H1 (cell line): ENCODE data around the gene FAR1. TPM values are rescaled to one million over a fixed set of nuclear protein-coding genes. Genes with fewer than 3 reads are reported as not detected.
"Not testable (repeated sequence)": the region's sequence is repeated elsewhere in the genome, so short reads cannot be mapped to it uniquely, and the experiment has no call there.

ENCODE experiments used
- CTCF ChIA-PET: fragments of 300-600 bp; sonication (Branson Sonifier 250); formaldehyde crosslinking; loops from one replicate; lab custom pipeline; 2021; ENCODE audit not compliant: partially characterized antibody; lab: Charles Lee
- POLR2A ChIA-PET: fragments of 300-600 bp; sonication (Branson Sonifier 250); formaldehyde crosslinking; loops from one replicate; lab custom pipeline; 2021; ENCODE audit warnings: inconsistent platforms; ENCODE audit not compliant: partially characterized antibody; lab: Charles Lee
- DNase-seq, 2 experiments: peaks; one replicate each; pipeline versions ENCODE4 v3.0.0 to v3.0.0-alpha.2; 2010 to 2022; ENCODE audit warnings: low spot score in 2 of 2, low read depth in 1 of 2, mixed read lengths in 1 of 2
- FAIRE-seq: peaks from 2 replicates; lab custom pipeline; 2011; peaks lifted over from hg19 to GRCh38; lab: Jason Lieb, UNC
- H2AFZ ChIP-seq: 2 replicates; pipeline ENCODE4 v1.8.1; 2012; ENCODE audit warnings: low read length, inconsistent platforms
- H2AK5ac ChIP-seq: 2 replicates; pipeline ENCODE4 v1.6.1; 2013; ENCODE audit warnings: low read depth, low read length
- H2BK120ac ChIP-seq: replicated peaks from 2 replicates; pipeline ENCODE3; 2013; ENCODE audit warnings: low read depth, low read length, inconsistent platforms
- H2BK12ac ChIP-seq: 2 replicates; pipeline ENCODE4 v1.6.1; 2013; ENCODE audit warnings: low read depth, low read length
- H2BK15ac ChIP-seq: 2 replicates; pipeline ENCODE4 v1.6.1; 2013; ENCODE audit warnings: low read length
- H2BK20ac ChIP-seq: 2 replicates; pipeline ENCODE4 v1.6.1; 2013; ENCODE audit warnings: low read length
- H2BK5ac ChIP-seq: 2 replicates; pipeline ENCODE4 v1.6.1; 2013; ENCODE audit warnings: low read depth, low read length
- H3K14ac ChIP-seq: 2 replicates; pipeline ENCODE4 v1.6.1; 2013; ENCODE audit warnings: inconsistent platforms; ENCODE audit not compliant: insufficient read length
- H3K18ac ChIP-seq: 2 replicates; pipeline ENCODE4 v1.6.1; 2013; ENCODE audit warnings: low read length; ENCODE audit errors: extremely low read depth
- H3K23ac ChIP-seq: 2 replicates; pipeline ENCODE4 v1.6.1; 2013; ENCODE audit warnings: inconsistent platforms; ENCODE audit not compliant: insufficient read length
- H3K23me2 ChIP-seq: 2 replicates; pipeline ENCODE4 v1.6.1; 2013; ENCODE audit warnings: low read depth, low read length
- H3K27ac ChIP-seq: 2 replicates; pipeline ENCODE4 v1.6.1; 2011; ENCODE audit warnings: low read depth, low read length, inconsistent platforms
- H3K27me3 ChIP-seq, 4 experiments: replicated peaks in 1 of 4; 1 replicate in 1 of 4; 2 replicates in 3 of 4; pipeline versions ENCODE4 v1.6.1 to v1.8.1; 2011 to 2013; ENCODE audit warnings: low read length in 3 of 4, mild to moderate bottlenecking in 3 of 4, inconsistent platforms in 2 of 4, mixed read lengths in 2 of 4, moderate library complexity in 1 of 4; ENCODE audit not compliant: control insufficient read depth in 3 of 4, insufficient read depth in 3 of 4; ENCODE audit errors: extremely low read depth in 1 of 4
- H3K36me3 ChIP-seq, 4 experiments: 2 replicates each; pipeline versions ENCODE4 v1.6.1 to v1.8.1; 2011 to 2013; ENCODE audit warnings: mild to moderate bottlenecking in 4 of 4, low read length in 3 of 4, moderate library complexity in 2 of 4, control low read depth in 1 of 4, inconsistent platforms in 1 of 4; ENCODE audit not compliant: insufficient read depth in 4 of 4, control insufficient read depth in 2 of 4
- H3K4ac ChIP-seq: replicated peaks from 2 replicates; pipeline ENCODE3; 2013; ENCODE audit warnings: low read length, low read depth, mixed read lengths, inconsistent platforms; ENCODE audit not compliant: insufficient read length
- H3K4me1 ChIP-seq, 4 experiments: replicated peaks in 1 of 4; 1 replicate in 1 of 4; 2 replicates in 3 of 4; pipeline versions ENCODE4 v1.6.1 to v1.8.1; 2011 to 2013; ENCODE audit warnings: low read length in 3 of 4, inconsistent platforms in 2 of 4, mixed read lengths in 1 of 4; ENCODE audit not compliant: insufficient read depth in 4 of 4, control insufficient read depth in 3 of 4
- H3K4me2 ChIP-seq, 2 experiments: 2 replicates each; pipeline versions ENCODE4 v1.6.1 to v1.8.1; 2011 to 2013; ENCODE audit warnings: low read depth in 2 of 2, low read length in 2 of 2, control low read depth in 1 of 2, inconsistent platforms in 1 of 2, mild to moderate bottlenecking in 1 of 2; ENCODE audit not compliant: insufficient read depth in 1 of 2
- H3K4me3 ChIP-seq, 4 experiments: fragments of 200-600, 300-600 bp in 1 of 4; sonication (generic), shearing (Covaris generic), sonication (Bioruptor Twin) in 1 of 4; 2 replicates each; pipeline versions ENCODE4 v1.5.1 to v1.8.1; 2011 to 2016; ENCODE audit warnings: low read length in 4 of 4, low read depth in 3 of 4, control low read depth in 2 of 4, inconsistent platforms in 2 of 4, mild to moderate bottlenecking in 2 of 4, mixed read lengths in 1 of 4, moderate library complexity in 1 of 4; ENCODE audit not compliant: insufficient read depth in 2 of 4; ENCODE audit errors: extremely low read depth in 1 of 4
- H3K56ac ChIP-seq: replicated peaks from 2 replicates; pipeline ENCODE3; 2013; ENCODE audit warnings: low read depth, mild to moderate bottlenecking, mixed read lengths, low read length, inconsistent platforms; ENCODE audit not compliant: insufficient read length
- H3K79me1 ChIP-seq: 2 replicates; pipeline ENCODE4 v1.6.1; 2013; ENCODE audit warnings: low read depth, low read length, control low read depth
- H3K79me2 ChIP-seq, 2 experiments: 2 replicates each; pipeline versions ENCODE4 v1.6.1 to v1.8.1; 2012 to 2013; ENCODE audit warnings: low read length in 2 of 2, mild to moderate bottlenecking in 2 of 2, inconsistent platforms in 1 of 2; ENCODE audit not compliant: insufficient read depth in 2 of 2, control insufficient read depth in 1 of 2
- H3K9ac ChIP-seq, 4 experiments: replicated peaks in 1 of 4; 1 replicate in 1 of 4; 2 replicates in 3 of 4; pipeline versions ENCODE4 v1.6.1 to v1.8.1; 2011 to 2013; ENCODE audit warnings: low read depth in 3 of 4, low read length in 3 of 4, control low read depth in 2 of 4, mild to moderate bottlenecking in 2 of 4, moderate library complexity in 2 of 4, inconsistent platforms in 1 of 4; ENCODE audit errors: extremely low read depth in 1 of 4
- H3K9me3 ChIP-seq, 2 experiments: 2 replicates each; pipeline versions ENCODE4 v1.6.1 to v1.8.1; 2012 to 2013; ENCODE audit warnings: mild to moderate bottlenecking in 2 of 2, moderate library complexity in 2 of 2, control low read depth in 1 of 2, inconsistent platforms in 1 of 2, low read depth in 1 of 2, low read length in 1 of 2, mixed read lengths in 1 of 2; ENCODE audit not compliant: insufficient read depth in 2 of 2
- H4K20me1 ChIP-seq, 2 experiments: replicated peaks in 1 of 2; 2 replicates each; pipeline versions ENCODE3 to v1.8.1; 2011 to 2013; ENCODE audit warnings: inconsistent platforms in 2 of 2, low read length in 2 of 2, mild to moderate bottlenecking in 1 of 2; ENCODE audit not compliant: insufficient read depth in 2 of 2, control insufficient read depth in 1 of 2
- H4K5ac ChIP-seq: 2 replicates; pipeline ENCODE4 v1.6.1; 2013; ENCODE audit warnings: low read length, low read depth, mixed read lengths, inconsistent platforms; ENCODE audit not compliant: insufficient read length
- H4K8ac ChIP-seq: 2 replicates; pipeline ENCODE4 v1.8.0; 2013; ENCODE audit warnings: mild to moderate bottlenecking, moderate library complexity, low read length, inconsistent platforms; ENCODE audit not compliant: insufficient read depth; ENCODE audit errors: extremely low read depth
- H4K91ac ChIP-seq: replicated peaks from 2 replicates; pipeline ENCODE3; 2013; ENCODE audit warnings: low read length, mixed read lengths, inconsistent platforms; ENCODE audit not compliant: insufficient read length
- CTCF ChIP-seq, 3 experiments: IDR thresholded peaks; 1 replicate in 2 of 3; 2 replicates in 1 of 3; pipeline versions ENCODE4 v1.5.1 to v1.6.1; 2011; ENCODE audit warnings: low read length in 3 of 3, mild to moderate bottlenecking in 3 of 3, inconsistent platforms in 2 of 3, low read depth in 1 of 3, moderate library complexity in 1 of 3; ENCODE audit not compliant: insufficient read depth in 1 of 3; ENCODE audit errors: control extremely low read depth in 1 of 3
- KDM5A ChIP-seq: fragments of 200-600 bp; IDR thresholded peaks from 2 replicates; pipeline ENCODE4 v1.7.1; 2012; ENCODE audit warnings: mild to moderate bottlenecking, low read length, inconsistent platforms, mixed read lengths
- TBP ChIP-seq: IDR thresholded peaks from 2 replicates; pipeline ENCODE4 v1.6.1; 2011; ENCODE audit warnings: low read depth, low read length, improper control_type of control experiment
- USF2 ChIP-seq: IDR thresholded peaks from 2 replicates; pipeline ENCODE4 v1.6.1; 2011; ENCODE audit warnings: low read length, improper control_type of control experiment
- WGBS, 2 experiments: shearing (Covaris generic) in 1 of 2; methylation state at CpG; one replicate each; pipeline versions ENCODE4 v1.1.6 to v1.1.7; 2013 to 2015; ENCODE audit warnings: low lambda C conversion rate in 2 of 2, mixed read lengths in 2 of 2, inconsistent platforms in 1 of 2, low coverage in 1 of 2, missing lambda C conversion rate in 1 of 2; ENCODE audit not compliant: insufficient replicate concordance in 2 of 2, insufficient coverage in 1 of 2, insufficient read length in 1 of 2; ENCODE audit errors: extremely low coverage in 1 of 2, missing lambda C conversion rate in 1 of 2; 5-methylcytosine and 5-hydroxymethylcytosine counted together
- polyA plus RNA-seq, 7 experiments: library from polyadenylated mRNA; depleted of rRNA in 3 of 7; stranded (reverse) in 5 of 7; unstranded in 2 of 7; fragments of >200 nt in 5 of 7; fragments of 200-250 nt in 2 of 7; gene quantifications; 1 replicate in 5 of 7; 2 replicates in 1 of 7; 4 replicates in 1 of 7; pipeline versions ENCODE4 v1.2.1 to v1.2.3, GENCODE V29; 2011 to 2013; ENCODE audit warnings: missing spikeins in 2 of 7, mixed read lengths in 2 of 7
- total RNA-seq: library from RNA; stranded (reverse); fragmentation: NEBNext Ultra II Directional; extraction: Animal tissue kit (Norgen Biotek cat#: 25700); gene quantifications from 2 replicates; pipeline ENCODE4 v1.2.1, GENCODE V29; 2021

FAR1 gene
- total and polyA plus RNA-seq, 2 of the 8 experiments (the other 6 are each of a cell fraction or from before 2014, with no cell fraction given), result 29.7 to 68.5 TPM

GRCh38 chr11:13620063-13620462 is 48.4 kb upstream of the FAR1 start (continued):
- no peak for TF ChIP-seq CTCF (IDR thresholded peaks at IDR 0.05; ENCODE audit: control extremely low read depth in 1 of 3, insufficient read depth in 1 of 3, low read depth in 1 of 3, low read length in 3 of 3)
- TF ChIP-seq TBP, result no peak
- TF ChIP-seq KDM5A, result no peak
- TF ChIP-seq USF2, result no peak

GRCh38 chr11:13626818-13627217 is 41.6 kb upstream of the FAR1 start:
- H3K79me2 ChIP-seq, H3K23me2 ChIP-seq, H4K20me1 ChIP-seq, H2BK20ac ChIP-seq, H3K36me3 ChIP-seq, H3K4me3 ChIP-seq, CTCF ChIA-PET, H3K4me2 ChIP-seq, H3K27me3 ChIP-seq, H3K27ac ChIP-seq, H3K23ac ChIP-seq, FAIRE-seq, H2BK12ac ChIP-seq, H3K4me1 ChIP-seq, H4K8ac ChIP-seq, POLR2A ChIA-PET, H3K79me1 ChIP-seq, H3K56ac ChIP-seq, H3K14ac ChIP-seq, H2BK5ac ChIP-seq, H2BK120ac ChIP-seq, H2AK5ac ChIP-seq, DNase-seq, H2BK15ac ChIP-seq, H4K91ac ChIP-seq, H3K9ac ChIP-seq, H3K4ac ChIP-seq, H4K5ac ChIP-seq, H2AFZ ChIP-seq, H3K18ac ChIP-seq: not testable (repeated sequence)
- 86% methylated on average over 3 of the region's 3 CpGs; no CpG with 5 or more reads in 1 of the 2 experiments for WGBS, 2 experiments
- peaks cover 7 to 11% of the 10 kb centered on the region in 2 experiments; a peak in 2 of 4 replicates for H3K9me3 ChIP-seq
